HG03103 (cell line): ENCODE data around the gene FAM107B.

ENCODE experiments used
- ATAC-seq: cut with Tn5 transposase; IDR thresholded peaks from one replicate; pipeline ENCODE4 v1.9.1; 2021; ENCODE audit warnings: low read depth; ENCODE audit not compliant: unreplicated experiment

FAM107B gene

GRCh38 chr10:14477408-14477710 is 297.3 kb downstream of the FAM107B start:
- no peak for ATAC-seq

GRCh38 chr10:14476641-14477407 is 297.9 kb downstream of the FAM107B start:
- no peak for ATAC-seq

- no peak for ATAC-seq
Measured at GRCh38 chr10:14476006-14476405, 298.7 kb downstream of the FAM107B start.

GRCh38 chr10:14474656-14475055 is 300.0 kb downstream of the FAM107B start:
- ATAC-seq = no peak

GRCh38 chr10:14470920-14471319 is 303.8 kb downstream of the FAM107B start:
- ATAC-seq = no peak

GRCh38 chr10:14468726-14469125 is 306.0 kb downstream of the FAM107B start:
- ATAC-seq = no peak
